Neural crest cell (in vitro differentiated cells): ENCODE data around the gene CD163L1. TPM values are rescaled to one million over a fixed set of nuclear protein-coding genes. Genes with fewer than 3 reads are reported as not detected.

Experiments
- DNase-seq: peaks from one replicate; pipeline ENCODE4 v3.0.0; 2021; ENCODE audit warnings: low read depth, mixed read lengths, low spot score
- H3K27ac Mint-ChIP-seq: one replicate; pipeline ENCODE4 v1.8.0; 2021; ENCODE audit warnings: mild to moderate bottlenecking, mixed read lengths; ENCODE audit not compliant: unreplicated experiment
- H3K27me3 Mint-ChIP-seq: 2 replicates; pipeline ENCODE4 v1.8.0; 2021; ENCODE audit warnings: low read depth, mild to moderate bottlenecking, mixed read lengths
- H3K36me3 Mint-ChIP-seq: 2 replicates; pipeline ENCODE4 v1.8.0; 2021; ENCODE audit warnings: low read depth, mild to moderate bottlenecking, mixed read lengths
- H3K4me1 Mint-ChIP-seq: 2 replicates; pipeline ENCODE4 v1.8.0; 2021; ENCODE audit warnings: mixed read lengths
- H3K4me3 Mint-ChIP-seq: one replicate; pipeline ENCODE4 v1.8.0; 2021; ENCODE audit warnings: mild to moderate bottlenecking, mixed read lengths
- H3K9me3 Mint-ChIP-seq: 2 replicates; pipeline ENCODE4 v1.8.0; 2021; ENCODE audit warnings: mixed read lengths
- total RNA-seq: library from RNA; stranded (reverse); gene quantifications from 2 replicates; pipeline ENCODE4 v1.2.1, GENCODE V29; 2021
- TF ChIP-seq, protein P1 (sequence below): fragments of 200-600 bp; sonication (generic); conservative IDR thresholded peaks from 2 replicates; pipeline ENCODE4 v1.5.0; 2021; ENCODE audit warnings: antibody characterized with exemption, mild to moderate bottlenecking

The CD163L1 gene
- total RNA-seq, 1 donor from 2014 or later, result 1.2 TPM

DNA sequence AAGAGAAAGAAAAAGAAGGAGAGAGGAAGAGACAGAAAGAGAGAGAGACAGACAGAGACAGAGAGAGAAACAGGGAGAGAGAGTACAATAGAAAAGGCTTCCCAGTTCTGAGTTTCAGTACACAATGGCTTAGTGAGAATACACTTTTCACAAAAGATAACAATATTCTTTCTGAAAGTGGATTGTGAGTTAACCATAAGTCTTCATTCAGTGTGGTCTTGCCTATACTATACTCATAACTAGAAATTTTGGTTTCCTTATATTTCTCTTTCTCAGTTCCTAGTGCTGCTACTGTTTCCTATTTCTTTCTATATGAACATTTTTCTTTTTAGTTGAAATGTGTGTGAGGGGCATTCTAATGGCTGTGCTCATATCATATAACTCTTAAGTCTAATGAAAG lies 9.3 kb downstream of the CD163L1 start:
- H3K4me1 Mint-ChIP-seq, result peaks cover 2% of the 10 kb centered on the region
- TF ChIP-seq, protein P1, sequence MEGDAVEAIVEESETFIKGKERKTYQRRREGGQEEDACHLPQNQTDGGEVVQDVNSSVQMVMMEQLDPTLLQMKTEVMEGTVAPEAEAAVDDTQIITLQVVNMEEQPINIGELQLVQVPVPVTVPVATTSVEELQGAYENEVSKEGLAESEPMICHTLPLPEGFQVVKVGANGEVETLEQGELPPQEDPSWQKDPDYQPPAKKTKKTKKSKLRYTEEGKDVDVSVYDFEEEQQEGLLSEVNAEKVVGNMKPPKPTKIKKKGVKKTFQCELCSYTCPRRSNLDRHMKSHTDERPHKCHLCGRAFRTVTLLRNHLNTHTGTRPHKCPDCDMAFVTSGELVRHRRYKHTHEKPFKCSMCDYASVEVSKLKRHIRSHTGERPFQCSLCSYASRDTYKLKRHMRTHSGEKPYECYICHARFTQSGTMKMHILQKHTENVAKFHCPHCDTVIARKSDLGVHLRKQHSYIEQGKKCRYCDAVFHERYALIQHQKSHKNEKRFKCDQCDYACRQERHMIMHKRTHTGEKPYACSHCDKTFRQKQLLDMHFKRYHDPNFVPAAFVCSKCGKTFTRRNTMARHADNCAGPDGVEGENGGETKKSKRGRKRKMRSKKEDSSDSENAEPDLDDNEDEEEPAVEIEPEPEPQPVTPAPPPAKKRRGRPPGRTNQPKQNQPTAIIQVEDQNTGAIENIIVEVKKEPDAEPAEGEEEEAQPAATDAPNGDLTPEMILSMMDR, result no peak
- peaks cover 9% of the 10 kb centered on the region for H3K36me3 Mint-ChIP-seq

DNA sequence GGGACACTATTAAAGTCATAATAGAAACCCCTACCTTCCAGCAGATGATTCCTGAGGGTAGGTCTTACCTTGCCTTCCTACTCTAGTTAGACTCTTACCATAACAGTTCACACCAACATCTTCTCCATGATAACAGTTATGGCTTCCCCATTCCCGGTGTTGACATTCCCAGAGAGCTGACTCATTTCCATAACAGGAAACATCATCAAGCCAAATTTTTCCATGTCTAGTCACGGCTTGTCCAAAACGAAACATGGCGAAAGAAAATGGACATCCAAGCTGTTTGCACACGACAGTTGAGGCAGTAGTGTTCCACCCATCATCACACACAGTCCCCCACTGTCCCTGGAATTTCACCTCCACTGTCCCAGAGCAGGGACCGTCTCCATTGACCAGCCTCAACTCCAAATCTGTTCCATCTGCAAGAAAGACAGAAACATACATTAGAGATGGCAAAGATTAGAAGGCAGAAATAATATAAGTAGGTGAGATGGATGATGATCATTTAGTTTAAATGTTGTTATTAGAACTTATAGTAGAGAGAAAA lies 10.6 kb downstream of the CD163L1 start:
- Mint-ChIP-seq H3K4me1 (no peaks in the 10 kb centered on the region), H3K27ac (no peak overlapping the region), H3K27me3 (peaks cover 14% of the 10 kb centered on the region), H3K4me3 (no peak overlapping the region), H3K36me3 (no peaks in the 10 kb centered on the region), H3K9me3 (peaks cover 3% of the 10 kb centered on the region)
- TF ChIP-seq, protein P1, result no peak
- DNase-seq, result no peak

More for the DNA sequence above, 9.3 kb downstream of the CD163L1 start:
- Mint-ChIP-seq H3K4me3 (no peak overlapping the region), H3K27me3 (peaks cover 25% of the 10 kb centered on the region), H3K27ac (no peak overlapping the region), H3K9me3 (peaks cover 13% of the 10 kb centered on the region)
- no peak for DNase-seq

DNA sequence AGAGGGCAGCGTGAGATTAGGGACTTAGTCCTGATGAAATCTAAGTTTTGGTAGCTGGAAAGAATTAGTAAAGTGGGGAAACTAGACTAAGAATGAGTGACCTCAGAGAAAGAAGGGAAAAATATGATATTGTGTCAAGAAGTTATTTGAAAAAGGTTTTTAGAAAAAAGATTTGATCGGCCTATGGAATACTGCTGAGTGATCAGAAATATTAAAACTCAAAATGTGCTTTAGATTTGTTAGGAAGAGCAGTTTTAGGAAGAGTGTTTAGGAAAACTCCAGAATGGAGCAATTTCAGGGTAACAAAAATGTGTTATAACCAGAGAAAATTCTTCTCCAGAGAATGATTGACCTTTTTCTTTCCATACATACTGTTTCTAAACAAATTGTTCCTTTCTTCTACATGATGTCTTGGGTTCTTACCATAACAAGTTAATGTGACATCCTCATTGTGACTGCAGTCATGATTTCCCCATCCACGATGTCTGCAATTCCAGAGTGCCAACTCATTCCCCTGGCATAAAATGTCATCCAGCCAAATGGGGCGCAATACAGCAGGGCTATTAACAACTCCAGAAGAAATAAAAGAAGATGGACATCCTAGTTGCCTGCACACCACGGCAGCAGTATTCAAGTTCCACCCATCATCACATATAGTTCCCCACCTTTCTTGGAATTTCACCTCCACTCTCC lies 11.8 kb downstream of the CD163L1 start:
- no peak for DNase-seq
- peaks cover 11% of the 10 kb centered on the region for H3K27me3 Mint-ChIP-seq
- H3K36me3 Mint-ChIP-seq, result no peaks in the 10 kb centered on the region
- H3K4me3 Mint-ChIP-seq, result no peak overlapping the region
- H3K4me1 Mint-ChIP-seq, result no peaks in the 10 kb centered on the region
- TF ChIP-seq, protein P1, result no peak
- no peak overlapping the region for H3K27ac Mint-ChIP-seq
- no peaks in the 10 kb centered on the region for H3K9me3 Mint-ChIP-seq

DNA sequence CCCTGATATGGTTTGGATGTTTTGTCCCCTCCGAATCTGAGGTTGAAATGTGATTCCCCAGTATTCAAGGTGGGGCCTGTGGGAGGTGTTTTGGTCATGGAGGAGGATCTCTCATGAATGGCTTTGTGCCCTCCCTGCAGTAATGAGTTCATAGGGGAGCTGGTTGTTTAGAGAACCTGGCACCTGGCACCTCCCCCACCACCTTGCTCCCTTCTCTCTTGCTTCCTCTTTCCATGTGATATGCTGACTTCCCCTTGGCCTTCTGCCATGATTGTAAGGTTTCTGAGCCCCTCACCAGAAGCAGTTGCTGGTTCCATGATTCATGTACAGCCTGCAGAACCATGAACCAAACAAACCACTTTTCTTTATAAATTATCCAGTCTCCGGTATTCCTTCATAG lies 32.6 kb downstream of the CD163L1 start:
- Mint-ChIP-seq H3K9me3 (peaks cover 3% of the 10 kb centered on the region), H3K36me3 (peaks cover 2% of the 10 kb centered on the region), H3K27me3 (peaks cover 25% of the 10 kb centered on the region), H3K27ac (no peak overlapping the region), H3K4me1 (no peaks in the 10 kb centered on the region), H3K4me3 (no peak overlapping the region)
- no peak for DNase-seq
- TF ChIP-seq, protein P1, result no peak

DNA sequence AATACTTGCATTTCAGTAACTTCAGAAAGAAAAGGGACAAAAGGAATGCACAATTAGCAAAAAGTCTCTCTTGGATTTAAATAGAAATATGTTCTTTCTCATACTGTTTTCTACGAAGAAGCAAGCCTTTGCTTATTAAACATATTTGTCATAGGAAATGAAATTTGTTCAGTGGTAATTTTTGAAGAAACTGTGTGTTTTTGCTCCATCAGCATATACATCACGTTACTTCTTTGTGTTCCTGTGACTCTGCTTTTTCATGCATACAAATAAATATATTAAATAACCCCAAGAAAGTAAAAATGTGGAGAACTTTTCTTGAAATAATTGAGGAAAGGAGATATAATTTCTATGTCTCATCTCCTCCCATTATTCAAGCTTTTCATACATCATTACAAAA lies 39.7 kb downstream of the CD163L1 start:
- H3K27ac Mint-ChIP-seq, result no peak overlapping the region
- H3K4me1 Mint-ChIP-seq, result no peaks in the 10 kb centered on the region
- H3K4me3 Mint-ChIP-seq, result no peak overlapping the region
- peaks cover 27% of the 10 kb centered on the region for H3K27me3 Mint-ChIP-seq
- no peaks in the 10 kb centered on the region for H3K9me3 Mint-ChIP-seq
- no peak for DNase-seq
- no peaks in the 10 kb centered on the region for H3K36me3 Mint-ChIP-seq
- TF ChIP-seq, protein P1, result no peak
